Parathyroid adenoma (tissue), 2 donors: ENCODE results near the gene PDGFC.

Source experiments
- H2AFZ ChIP-seq: fragments of 300-600 bp; sonication (generic); one replicate; pipeline ENCODE4 v1.7.0; 2017; ENCODE audit warnings: antibody characterized with exemption, mild to moderate bottlenecking
- H3K27ac ChIP-seq: fragments of 300-600 bp; sonication (generic); one replicate; pipeline ENCODE4 v1.7.0; 2017
- H3K27me3 ChIP-seq: fragments of 300-600 bp; sonication (generic); one replicate; pipeline ENCODE4 v1.7.0; 2017; ENCODE audit warnings: low read length; ENCODE audit not compliant: control insufficient read depth, insufficient read depth
- H3K36me3 ChIP-seq: fragments of 300-600 bp; sonication (generic); one replicate; pipeline ENCODE4 v1.7.0; 2017; ENCODE audit warnings: low read length; ENCODE audit not compliant: control insufficient read depth, insufficient read depth
- H3K4me1 ChIP-seq: fragments of 300-600 bp; sonication (generic); one replicate; pipeline ENCODE4 v1.7.0; 2017; ENCODE audit warnings: control low read depth
- H3K4me2 ChIP-seq: fragments of 300-600 bp; sonication (generic); one replicate; pipeline ENCODE4 v1.7.0; 2017; ENCODE audit warnings: low read length
- H3K4me3 ChIP-seq: fragments of 300-600 bp; sonication (generic); one replicate; pipeline ENCODE4 v1.7.0; 2017; ENCODE audit warnings: low read depth, low read length
- H3K79me2 ChIP-seq: fragments of 300-600 bp; sonication (generic); one replicate; pipeline ENCODE4 v1.7.0; 2017; ENCODE audit warnings: control low read depth
- H3K9ac ChIP-seq: fragments of 300-600 bp; sonication (generic); one replicate; pipeline ENCODE4 v1.7.0; 2017; ENCODE audit warnings: mild to moderate bottlenecking
- H3K9me3 ChIP-seq: fragments of 300-600 bp; sonication (generic); one replicate; pipeline ENCODE4 v1.7.0; 2017; ENCODE audit warnings: low read length; ENCODE audit not compliant: control insufficient read depth
- TF ChIP-seq, protein P1 (sequence below): fragments of 300-600 bp; sonication (generic); IDR thresholded peaks from one replicate; pipeline ENCODE4 v1.7.0; 2017; ENCODE audit warnings: antibody characterized with exemption, mild to moderate bottlenecking
- donor health status: primary hyperparathyroidism.

Gene PDGFC

DNA sequence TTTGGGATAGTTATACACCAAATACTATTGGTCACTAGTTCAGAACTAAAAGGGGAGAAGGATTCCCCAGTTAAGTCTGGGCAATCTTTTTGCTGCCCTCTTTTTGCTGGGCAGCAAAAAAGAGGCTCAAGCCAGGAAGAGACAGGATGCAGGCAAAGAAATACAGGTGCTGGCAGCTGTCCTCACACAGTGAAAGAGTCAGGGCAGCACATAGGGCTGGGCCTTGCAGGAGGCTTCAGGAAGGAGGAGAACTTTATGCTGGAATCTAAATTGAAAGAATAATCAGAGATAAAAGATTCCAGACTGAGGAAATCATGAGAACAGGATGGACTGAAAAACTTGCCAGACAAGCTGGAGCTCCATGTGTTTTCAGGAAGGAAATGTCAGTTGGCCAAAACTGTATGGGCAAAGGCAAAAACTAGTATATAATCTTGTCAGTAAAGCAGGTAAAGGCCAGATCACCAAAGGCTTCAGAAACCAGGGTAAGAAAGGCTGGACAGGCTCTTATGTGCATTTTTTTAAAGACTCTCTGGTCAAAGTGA is 46.8 kb downstream of the PDGFC start:
- Histone ChIP-seq H2AFZ (no peak overlapping the region), H3K9me3 (no peaks in the 10 kb centered on the region), H3K79me2 (peaks cover 24% of the 10 kb centered on the region), H3K4me1 (peaks cover 3% of the 10 kb centered on the region), H3K27ac (no peak overlapping the region), H3K4me3 (no peak overlapping the region), H3K36me3 (no peaks in the 10 kb centered on the region), H3K9ac (no peak overlapping the region), H3K27me3 (no peaks in the 10 kb centered on the region), H3K4me2 (no peak overlapping the region)
- TF ChIP-seq, protein P1, sequence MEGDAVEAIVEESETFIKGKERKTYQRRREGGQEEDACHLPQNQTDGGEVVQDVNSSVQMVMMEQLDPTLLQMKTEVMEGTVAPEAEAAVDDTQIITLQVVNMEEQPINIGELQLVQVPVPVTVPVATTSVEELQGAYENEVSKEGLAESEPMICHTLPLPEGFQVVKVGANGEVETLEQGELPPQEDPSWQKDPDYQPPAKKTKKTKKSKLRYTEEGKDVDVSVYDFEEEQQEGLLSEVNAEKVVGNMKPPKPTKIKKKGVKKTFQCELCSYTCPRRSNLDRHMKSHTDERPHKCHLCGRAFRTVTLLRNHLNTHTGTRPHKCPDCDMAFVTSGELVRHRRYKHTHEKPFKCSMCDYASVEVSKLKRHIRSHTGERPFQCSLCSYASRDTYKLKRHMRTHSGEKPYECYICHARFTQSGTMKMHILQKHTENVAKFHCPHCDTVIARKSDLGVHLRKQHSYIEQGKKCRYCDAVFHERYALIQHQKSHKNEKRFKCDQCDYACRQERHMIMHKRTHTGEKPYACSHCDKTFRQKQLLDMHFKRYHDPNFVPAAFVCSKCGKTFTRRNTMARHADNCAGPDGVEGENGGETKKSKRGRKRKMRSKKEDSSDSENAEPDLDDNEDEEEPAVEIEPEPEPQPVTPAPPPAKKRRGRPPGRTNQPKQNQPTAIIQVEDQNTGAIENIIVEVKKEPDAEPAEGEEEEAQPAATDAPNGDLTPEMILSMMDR = no peak

DNA sequence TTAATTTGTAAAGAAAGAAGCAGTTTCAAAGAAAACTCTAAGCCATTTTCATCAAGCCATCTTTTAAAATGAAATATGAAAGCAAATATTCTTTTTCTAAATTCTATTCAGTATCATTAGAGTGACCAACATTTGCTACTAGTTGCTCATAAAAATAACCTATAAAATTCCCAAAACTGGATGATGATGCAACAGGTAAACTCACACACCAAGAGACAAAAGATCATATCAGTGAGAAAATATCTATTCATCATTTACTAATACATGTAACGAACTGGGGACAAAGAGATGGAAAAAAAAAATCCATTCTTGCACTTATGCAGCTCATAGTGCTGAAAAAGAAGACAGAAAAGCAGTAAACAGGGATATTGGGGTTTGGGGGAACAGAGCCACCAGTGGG is 48.1 kb downstream of the PDGFC start:
- H3K9ac ChIP-seq = no peak overlapping the region
- H3K4me2 ChIP-seq = no peak overlapping the region
- H3K27me3 ChIP-seq = no peaks in the 10 kb centered on the region
- no peak overlapping the region for H3K4me3 ChIP-seq
- peaks cover 30% of the 10 kb centered on the region for H3K79me2 ChIP-seq
- H3K4me1 ChIP-seq = peaks cover 3% of the 10 kb centered on the region
- no peak overlapping the region for H3K27ac ChIP-seq
- no peaks in the 10 kb centered on the region for H3K36me3 ChIP-seq
- H2AFZ ChIP-seq = no peak overlapping the region
- H3K9me3 ChIP-seq = no peaks in the 10 kb centered on the region
- TF ChIP-seq, protein P1 = no peak

DNA sequence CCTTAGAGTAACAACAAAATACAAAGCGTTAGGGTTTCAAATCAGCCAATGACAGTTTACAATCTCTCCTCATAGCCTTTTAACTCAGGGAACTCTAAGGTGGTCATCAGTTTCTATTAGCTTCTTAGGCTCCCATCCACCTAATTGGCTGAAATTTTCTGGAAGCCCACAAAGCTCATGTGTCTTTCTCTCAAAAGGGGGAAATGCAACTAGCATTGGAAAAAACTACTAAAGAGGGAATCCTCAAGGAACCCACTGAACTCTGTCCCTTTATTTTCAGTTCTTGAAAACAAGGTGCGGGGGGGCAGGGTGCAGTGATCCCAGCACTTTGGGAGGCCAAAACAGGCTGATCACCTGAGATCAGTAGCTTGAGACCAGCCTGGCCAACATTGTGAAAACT is 56.4 kb downstream of the PDGFC start:
- H2AFZ ChIP-seq = no peak overlapping the region
- no peaks in the 10 kb centered on the region for H3K9me3 ChIP-seq
- H3K36me3 ChIP-seq = no peaks in the 10 kb centered on the region
- H3K9ac ChIP-seq = no peak overlapping the region
- TF ChIP-seq, protein P1 = no peak
- H3K4me3 ChIP-seq = no peak overlapping the region
- no peak overlapping the region for H3K4me2 ChIP-seq
- H3K27ac ChIP-seq = no peak overlapping the region
- peaks cover 17% of the 10 kb centered on the region for H3K79me2 ChIP-seq
- H3K27me3 ChIP-seq = no peaks in the 10 kb centered on the region
- no peaks in the 10 kb centered on the region for H3K4me1 ChIP-seq

DNA sequence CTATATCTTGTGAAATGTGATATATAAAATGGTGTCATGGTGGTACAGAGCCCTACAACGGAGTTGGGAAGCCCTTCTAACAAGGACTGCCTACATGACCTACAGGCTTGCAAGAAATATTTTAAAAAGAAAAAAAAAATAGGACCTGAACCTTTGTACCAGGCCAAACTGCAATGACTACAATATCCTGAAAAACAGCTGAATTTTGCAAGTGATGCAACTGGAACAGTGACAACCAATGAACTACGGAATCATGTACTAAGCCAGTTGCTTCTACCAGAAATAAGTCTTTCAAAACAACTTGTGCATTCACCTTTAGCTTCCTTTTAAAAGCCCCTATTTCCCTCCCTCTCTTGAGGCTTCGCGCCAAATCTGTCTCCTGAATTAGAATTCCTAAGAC is 58.4 kb downstream of the PDGFC start:
- TF ChIP-seq, protein P1 = no peak
- no peak overlapping the region for H3K9ac ChIP-seq
- peaks cover 3% of the 10 kb centered on the region for H3K4me1 ChIP-seq
- no peak overlapping the region for H3K4me3 ChIP-seq
- H3K27me3 ChIP-seq = no peaks in the 10 kb centered on the region
- no peaks in the 10 kb centered on the region for H3K36me3 ChIP-seq
- no peak overlapping the region for H3K27ac ChIP-seq
- peaks cover 12% of the 10 kb centered on the region for H3K79me2 ChIP-seq
- no peaks in the 10 kb centered on the region for H3K9me3 ChIP-seq
- no peak overlapping the region for H2AFZ ChIP-seq
- no peak overlapping the region for H3K4me2 ChIP-seq

DNA sequence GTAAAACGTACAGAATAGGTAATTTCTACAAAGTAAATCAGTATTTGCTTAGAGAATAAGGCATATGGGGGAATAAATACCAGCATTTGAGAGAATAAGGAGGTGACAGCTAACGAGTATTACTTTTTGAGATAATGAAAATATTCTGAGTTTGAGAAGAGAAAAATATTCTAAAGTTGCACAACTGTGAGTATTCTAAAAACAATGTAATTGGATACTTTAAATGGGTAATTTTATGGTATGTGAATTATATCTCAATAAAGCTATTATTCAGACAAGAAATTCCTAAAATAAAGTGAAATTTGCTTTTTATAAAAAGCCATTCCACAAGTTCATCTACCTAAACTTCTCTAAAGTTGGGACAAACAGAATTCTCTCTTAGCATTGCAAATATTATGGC is 62.6 kb downstream of the PDGFC start:
- Histone ChIP-seq H2AFZ (no peak overlapping the region), H3K9me3 (no peaks in the 10 kb centered on the region), H3K36me3 (no peaks in the 10 kb centered on the region), H3K27ac (no peak overlapping the region), H3K79me2 (peaks cover 15% of the 10 kb centered on the region), H3K9ac (no peak overlapping the region), H3K4me3 (no peak overlapping the region), H3K27me3 (no peaks in the 10 kb centered on the region), H3K4me2 (no peak overlapping the region), H3K4me1 (peaks cover 9% of the 10 kb centered on the region)
- TF ChIP-seq, protein P1 = no peak
